ENCODE measurements around the gene BABAM2.
A peak's percentile ranks its signal among the peaks of the same experiment; 100 is the strongest.

The BABAM2 gene

GRCh38 chr2:28288620-28289019 lies 398.1 kb downstream of the BABAM2 start:
- Histone ChIP-seq H3K36me3 (ENCODE audit: control insufficient read depth, insufficient read depth, low read length) (no peaks in the 10 kb centered on the region), H3K4me1 (ENCODE audit: control insufficient read depth, insufficient read depth, low read length) (no peaks in the 10 kb centered on the region), H3K4me3 (ENCODE audit: low read length) (no peak overlapping the region), H3K27ac (ENCODE audit: low read depth, low read length) (no peak overlapping the region), H3K9ac (ENCODE audit: low read length) (no peak overlapping the region), H3K27me3 (ENCODE audit: control insufficient read depth, insufficient read depth, low read length) (no peaks in the 10 kb centered on the region)

DNA sequence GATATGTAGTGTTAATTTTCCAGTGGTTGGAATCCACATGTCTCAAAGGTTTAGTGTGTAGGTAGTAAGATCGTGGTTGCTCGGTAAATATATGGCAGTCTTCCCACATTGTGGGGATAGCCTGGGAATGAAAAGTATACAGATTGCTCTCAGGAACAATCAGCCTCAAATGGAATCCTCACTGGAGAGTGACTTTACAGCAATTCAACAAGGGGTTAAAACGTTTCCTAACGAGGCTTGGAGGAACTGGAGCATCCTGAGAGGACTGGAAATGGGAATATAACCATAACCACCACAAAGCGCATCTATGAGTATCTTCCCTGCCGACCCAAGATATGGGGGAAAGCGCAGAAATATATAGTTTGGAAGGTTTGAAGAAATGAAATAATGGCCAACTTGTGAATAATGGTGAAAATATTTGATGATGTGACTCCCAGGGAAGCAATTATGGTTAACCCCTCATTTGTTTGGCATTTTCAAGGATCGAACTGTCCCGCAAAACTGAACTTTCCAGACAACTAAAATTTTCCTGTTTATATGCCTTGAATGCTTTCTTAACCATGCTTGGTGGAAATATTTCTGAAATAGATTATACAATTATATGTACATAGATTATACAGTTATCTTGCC lies 401.4 kb downstream of the BABAM2 start:
- no peaks in the 10 kb centered on the region for H3K36me3 ChIP-seq (ENCODE audit: control insufficient read depth, insufficient read depth, low read length)
- H3K4me3 ChIP-seq (ENCODE audit: low read length) = no peak overlapping the region

GRCh38 chr2:28292491-28292890 lies 402.0 kb downstream of the BABAM2 start:
- H3K4me3 ChIP-seq (ENCODE audit: low read length) = no peak overlapping the region
- no peaks in the 10 kb centered on the region for H3K4me1 ChIP-seq (ENCODE audit: control insufficient read depth, insufficient read depth, low read length)

More for the DNA sequence above, 401.4 kb downstream of the BABAM2 start:
- no peak overlapping the region for H3K27ac ChIP-seq (ENCODE audit: low read depth, low read length)
- H3K27me3 ChIP-seq (ENCODE audit: control insufficient read depth, insufficient read depth, low read length) = no peaks in the 10 kb centered on the region
- no peak overlapping the region for H3K9ac ChIP-seq (ENCODE audit: low read length)
- H3K4me1 ChIP-seq (ENCODE audit: control insufficient read depth, insufficient read depth, low read length) = no peaks in the 10 kb centered on the region

GRCh38 chr2:28293416-28293815 lies 402.9 kb downstream of the BABAM2 start:
- no peaks in the 10 kb centered on the region for H3K36me3 ChIP-seq (ENCODE audit: control insufficient read depth, insufficient read depth, low read length)
- H3K27ac ChIP-seq (ENCODE audit: low read depth, low read length) = no peak overlapping the region
- no peak overlapping the region for H3K9ac ChIP-seq (ENCODE audit: low read length)
- no peaks in the 10 kb centered on the region for H3K4me1 ChIP-seq (ENCODE audit: control insufficient read depth, insufficient read depth, low read length)
- H3K27me3 ChIP-seq (ENCODE audit: control insufficient read depth, insufficient read depth, low read length) = no peaks in the 10 kb centered on the region
- no peak overlapping the region for H3K4me3 ChIP-seq (ENCODE audit: low read length)

More at GRCh38 chr2:28292491-28292890, 402.0 kb downstream of the BABAM2 start:
- Histone ChIP-seq H3K36me3 (ENCODE audit: control insufficient read depth, insufficient read depth, low read length) (no peaks in the 10 kb centered on the region), H3K27ac (ENCODE audit: low read depth, low read length) (no peak overlapping the region), H3K9ac (ENCODE audit: low read length) (no peak overlapping the region), H3K27me3 (ENCODE audit: control insufficient read depth, insufficient read depth, low read length) (no peaks in the 10 kb centered on the region)

GRCh38 chr2:28294451-28294850 lies 403.9 kb downstream of the BABAM2 start:
- no peak overlapping the region for H3K9ac ChIP-seq (ENCODE audit: low read length)
- no peak overlapping the region for H3K27ac ChIP-seq (ENCODE audit: low read depth, low read length)
- H3K27me3 ChIP-seq (ENCODE audit: control insufficient read depth, insufficient read depth, low read length) = no peaks in the 10 kb centered on the region
- no peaks in the 10 kb centered on the region for H3K36me3 ChIP-seq (ENCODE audit: control insufficient read depth, insufficient read depth, low read length)
- no peak overlapping the region for H3K4me3 ChIP-seq (ENCODE audit: low read length)
- no peaks in the 10 kb centered on the region for H3K4me1 ChIP-seq (ENCODE audit: control insufficient read depth, insufficient read depth, low read length)

DNA sequence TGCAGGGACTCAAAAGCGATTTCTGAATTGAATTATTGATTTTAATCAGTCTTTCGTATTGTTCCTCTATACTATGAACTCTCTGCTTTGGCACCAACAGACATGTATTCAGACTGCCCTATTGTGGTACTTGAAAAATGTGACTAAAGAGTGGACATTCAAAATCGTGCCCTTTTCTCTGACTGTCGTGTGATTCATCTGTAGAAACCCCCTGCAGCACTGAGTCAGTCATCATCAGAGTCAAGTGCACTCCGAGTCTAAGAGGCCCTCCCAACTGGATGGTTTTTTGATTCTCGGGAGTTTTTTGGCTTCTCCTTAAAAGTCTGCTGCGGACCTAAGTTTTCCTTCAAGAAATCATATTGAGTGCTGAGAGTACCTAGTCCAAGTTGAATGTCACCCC lies 405.7 kb downstream of the BABAM2 start:
- Histone ChIP-seq H3K9ac (ENCODE audit: low read length) (no peak overlapping the region), H3K4me1 (ENCODE audit: control insufficient read depth, insufficient read depth, low read length) (peaks cover 7% of the 10 kb centered on the region), H3K27me3 (ENCODE audit: control insufficient read depth, insufficient read depth, low read length) (no peaks in the 10 kb centered on the region), H3K27ac (ENCODE audit: low read depth, low read length) (no peak overlapping the region), H3K36me3 (ENCODE audit: control insufficient read depth, insufficient read depth, low read length) (no peaks in the 10 kb centered on the region), H3K4me3 (ENCODE audit: low read length) (no peak overlapping the region)

DNA sequence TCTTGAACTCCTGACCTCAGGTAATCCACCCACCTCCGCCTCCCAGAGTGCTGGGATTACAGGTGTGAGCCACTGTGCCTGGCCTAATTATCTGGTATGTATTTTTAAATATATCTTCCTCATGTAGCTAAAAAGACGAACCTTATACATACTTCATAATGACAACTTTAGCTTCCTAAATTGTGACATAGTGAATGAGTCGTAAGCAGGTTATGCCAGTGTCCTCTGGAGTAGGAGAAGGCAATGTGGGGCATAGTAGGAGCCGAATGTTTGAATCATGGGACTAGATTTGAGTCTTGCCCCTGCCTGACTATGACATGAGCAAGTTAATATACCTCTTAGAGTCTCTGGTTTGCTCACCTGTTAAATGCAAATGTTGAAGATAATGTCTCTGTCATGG lies 406.4 kb downstream of the BABAM2 start:
- no peak overlapping the region for H3K9ac ChIP-seq (ENCODE audit: low read length)
- H3K36me3 ChIP-seq (ENCODE audit: control insufficient read depth, insufficient read depth, low read length) = no peaks in the 10 kb centered on the region
- no peaks in the 10 kb centered on the region for H3K27me3 ChIP-seq (ENCODE audit: control insufficient read depth, insufficient read depth, low read length)
- no peak overlapping the region for H3K27ac ChIP-seq (ENCODE audit: low read depth, low read length)
- H3K4me1 ChIP-seq (ENCODE audit: control insufficient read depth, insufficient read depth, low read length) = peaks cover 11% of the 10 kb centered on the region
- H3K4me3 ChIP-seq (ENCODE audit: low read length) = no peak overlapping the region

- Histone ChIP-seq H3K27ac (ENCODE audit: low read depth, low read length) (no peak overlapping the region), H3K27me3 (ENCODE audit: control insufficient read depth, insufficient read depth, low read length) (no peaks in the 10 kb centered on the region), H3K9ac (ENCODE audit: low read length) (no peak overlapping the region), H3K36me3 (ENCODE audit: control insufficient read depth, insufficient read depth, low read length) (no peaks in the 10 kb centered on the region), H3K4me3 (ENCODE audit: low read length) (no peak overlapping the region), H3K4me1 (ENCODE audit: control insufficient read depth, insufficient read depth, low read length) (peaks cover 11% of the 10 kb centered on the region)
Measured at GRCh38 chr2:28297531-28297930, 407.0 kb downstream of the BABAM2 start.

DNA sequence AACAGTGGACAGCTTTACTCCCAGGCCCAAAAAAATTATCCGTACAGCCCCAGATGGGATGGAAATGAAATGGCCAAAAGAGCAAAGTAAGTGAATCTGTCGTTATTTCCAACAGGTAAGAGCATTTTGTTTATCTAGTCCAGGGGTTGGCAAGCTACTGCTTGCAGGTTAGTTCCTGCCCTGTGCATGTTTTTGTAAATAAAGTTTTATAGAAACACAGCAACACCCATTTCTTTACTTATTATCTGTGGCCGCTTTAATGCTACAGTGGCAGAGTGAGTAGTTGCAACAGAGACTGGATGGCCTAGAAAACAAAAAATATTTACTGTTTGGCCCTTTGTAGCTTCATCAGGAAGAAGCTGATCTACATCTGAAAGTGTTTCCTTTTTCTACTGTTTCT lies 407.9 kb downstream of the BABAM2 start:
- H3K9ac ChIP-seq (ENCODE audit: low read length) = no peak overlapping the region
- H3K27me3 ChIP-seq (ENCODE audit: control insufficient read depth, insufficient read depth, low read length) = no peaks in the 10 kb centered on the region
- H3K4me3 ChIP-seq (ENCODE audit: low read length) = no peak overlapping the region
- H3K27ac ChIP-seq (ENCODE audit: low read depth, low read length) = no peak overlapping the region
- H3K4me1 ChIP-seq (ENCODE audit: control insufficient read depth, insufficient read depth, low read length) = peaks cover 11% of the 10 kb centered on the region
- no peaks in the 10 kb centered on the region for H3K36me3 ChIP-seq (ENCODE audit: control insufficient read depth, insufficient read depth, low read length)

DNA sequence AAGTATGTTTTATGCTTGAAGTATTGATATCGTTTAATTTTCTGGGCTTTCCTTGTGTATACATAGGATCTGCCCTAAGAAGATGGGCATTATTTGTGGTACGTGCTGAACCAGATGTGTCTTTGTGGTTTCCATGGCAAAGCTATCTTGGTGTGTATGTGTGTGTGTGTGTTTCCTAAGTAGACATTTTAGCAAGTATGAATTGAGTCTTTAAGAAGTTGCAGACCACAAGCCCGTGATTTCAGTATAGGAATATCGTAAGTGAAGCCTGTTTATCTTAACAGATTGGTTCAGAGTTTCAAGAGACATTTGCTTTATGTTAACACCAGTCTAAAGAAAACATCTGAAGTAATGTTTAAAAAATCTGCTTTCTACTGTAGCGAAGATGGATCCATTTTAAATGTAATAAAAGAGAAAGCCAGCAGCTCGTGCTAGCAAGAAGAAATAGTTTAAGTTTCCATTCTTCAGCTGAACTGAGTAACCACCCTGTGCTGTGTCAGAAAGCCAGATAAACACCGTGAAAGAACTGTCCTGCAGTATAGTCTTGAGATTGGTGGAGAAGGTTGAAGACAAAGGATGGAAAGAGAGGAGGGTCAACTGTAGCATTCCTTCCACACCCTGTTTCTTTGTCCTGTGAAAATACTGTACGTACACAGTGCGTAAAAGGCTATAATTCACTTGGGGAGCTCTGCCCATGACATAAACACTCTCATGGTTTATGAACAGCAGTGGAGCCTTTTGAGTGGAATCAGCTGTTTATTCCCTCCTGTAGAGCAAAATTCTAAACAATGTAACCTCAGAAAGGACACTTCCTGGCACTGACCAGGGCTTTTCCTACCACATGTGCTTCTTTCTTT lies 410.2 kb downstream of the BABAM2 start:
- Histone ChIP-seq H3K4me3 (ENCODE audit: low read length) (peak overlapping the region; percentile 29), H3K9ac (ENCODE audit: low read length) (peak overlapping the region; percentile 32), H3K27ac (ENCODE audit: low read depth, low read length) (peak overlapping the region; percentile 93), H3K4me1 (ENCODE audit: control insufficient read depth, insufficient read depth, low read length) (peaks cover 11% of the 10 kb centered on the region), H3K27me3 (ENCODE audit: control insufficient read depth, insufficient read depth, low read length) (no peaks in the 10 kb centered on the region), H3K36me3 (ENCODE audit: control insufficient read depth, insufficient read depth, low read length) (no peaks in the 10 kb centered on the region)

GRCh38 chr2:28305202-28305601 lies 414.7 kb downstream of the BABAM2 start:
- H3K27me3 ChIP-seq (ENCODE audit: control insufficient read depth, insufficient read depth, low read length) = no peaks in the 10 kb centered on the region
- H3K4me1 ChIP-seq (ENCODE audit: control insufficient read depth, insufficient read depth, low read length) = peaks cover 9% of the 10 kb centered on the region
- no peaks in the 10 kb centered on the region for H3K36me3 ChIP-seq (ENCODE audit: control insufficient read depth, insufficient read depth, low read length)
- H3K4me3 ChIP-seq (ENCODE audit: low read length) = no peak overlapping the region
- H3K27ac ChIP-seq (ENCODE audit: low read depth, low read length) = no peak overlapping the region
- H3K9ac ChIP-seq (ENCODE audit: low read length) = no peak overlapping the region

DNA sequence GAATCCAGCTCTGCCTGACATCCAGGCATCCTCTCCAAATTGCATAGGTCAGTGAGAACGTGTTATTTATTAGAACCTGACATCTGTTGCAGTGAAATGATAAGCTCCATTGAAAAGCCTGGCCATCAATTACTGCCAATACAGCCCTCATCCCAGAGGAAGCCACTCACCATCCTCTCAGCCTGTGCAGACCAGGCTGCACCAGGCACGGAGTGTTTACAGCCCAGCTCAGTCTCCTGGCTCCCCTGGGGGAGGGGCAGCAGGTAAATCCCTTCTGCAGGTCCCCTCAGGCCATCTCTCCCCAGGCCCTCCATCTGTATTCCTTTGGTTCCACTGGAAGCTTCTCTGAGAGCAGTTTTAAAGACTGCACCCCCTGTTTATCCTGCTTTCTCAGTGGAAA lies 419.6 kb downstream of the BABAM2 start:
- no peaks in the 10 kb centered on the region for H3K36me3 ChIP-seq (ENCODE audit: control insufficient read depth, insufficient read depth, low read length)
- H3K27me3 ChIP-seq (ENCODE audit: control insufficient read depth, insufficient read depth, low read length) = no peaks in the 10 kb centered on the region
- no peak overlapping the region for H3K4me3 ChIP-seq (ENCODE audit: low read length)
- no peaks in the 10 kb centered on the region for H3K4me1 ChIP-seq (ENCODE audit: control insufficient read depth, insufficient read depth, low read length)
- H3K9ac ChIP-seq (ENCODE audit: low read length) = no peak overlapping the region
- H3K27ac ChIP-seq (ENCODE audit: low read depth, low read length) = no peak overlapping the region
